ENCODE measurements around the gene XPC.
A peak's percentile ranks its signal among the peaks of the same experiment; 100 is the strongest.

XPC gene

DNA sequence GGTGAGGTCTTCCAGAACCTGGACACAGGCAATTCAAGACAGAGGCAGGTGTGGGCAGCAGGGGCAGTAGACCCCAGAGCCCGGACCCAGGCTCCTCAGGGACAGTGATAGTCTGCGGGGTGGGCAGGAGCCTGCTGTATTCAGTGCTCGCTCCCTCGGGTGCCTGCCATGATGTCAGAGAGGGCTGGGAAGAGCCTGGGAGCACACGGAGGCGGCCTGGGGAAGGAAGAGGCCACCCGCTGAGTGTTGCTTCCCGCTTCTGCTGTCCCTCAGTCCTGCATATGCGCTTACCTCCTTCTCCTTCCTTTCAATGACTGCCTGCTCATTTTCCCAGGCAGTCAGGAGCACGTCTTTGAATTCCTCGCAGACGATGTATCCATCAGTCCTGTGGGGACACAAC, 30.8 kb downstream of the XPC start:
- no peak for DNase-seq (ENCODE audit: low read depth in 2 of 2)

DNA sequence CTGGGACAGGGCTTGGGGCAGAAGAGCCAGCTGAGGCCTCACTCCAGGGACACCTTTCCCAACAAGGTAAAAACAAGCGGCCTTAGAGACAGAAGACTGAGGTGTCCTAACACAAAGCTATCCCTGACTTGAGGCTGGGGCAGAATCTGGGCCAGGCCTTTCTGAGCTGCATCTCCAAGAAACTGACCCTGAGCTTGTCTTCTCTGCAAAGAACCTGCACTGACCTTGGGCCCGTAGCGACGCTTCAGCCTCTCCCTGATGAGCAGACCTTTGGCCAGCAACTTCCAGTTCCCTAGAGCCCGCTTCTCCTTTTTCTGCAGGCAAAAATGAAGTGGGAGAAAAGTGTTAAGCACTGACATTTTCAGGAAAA, 31.4 kb downstream of the XPC start:
- no peak for DNase-seq (ENCODE audit: low read depth in 2 of 2)

DNA sequence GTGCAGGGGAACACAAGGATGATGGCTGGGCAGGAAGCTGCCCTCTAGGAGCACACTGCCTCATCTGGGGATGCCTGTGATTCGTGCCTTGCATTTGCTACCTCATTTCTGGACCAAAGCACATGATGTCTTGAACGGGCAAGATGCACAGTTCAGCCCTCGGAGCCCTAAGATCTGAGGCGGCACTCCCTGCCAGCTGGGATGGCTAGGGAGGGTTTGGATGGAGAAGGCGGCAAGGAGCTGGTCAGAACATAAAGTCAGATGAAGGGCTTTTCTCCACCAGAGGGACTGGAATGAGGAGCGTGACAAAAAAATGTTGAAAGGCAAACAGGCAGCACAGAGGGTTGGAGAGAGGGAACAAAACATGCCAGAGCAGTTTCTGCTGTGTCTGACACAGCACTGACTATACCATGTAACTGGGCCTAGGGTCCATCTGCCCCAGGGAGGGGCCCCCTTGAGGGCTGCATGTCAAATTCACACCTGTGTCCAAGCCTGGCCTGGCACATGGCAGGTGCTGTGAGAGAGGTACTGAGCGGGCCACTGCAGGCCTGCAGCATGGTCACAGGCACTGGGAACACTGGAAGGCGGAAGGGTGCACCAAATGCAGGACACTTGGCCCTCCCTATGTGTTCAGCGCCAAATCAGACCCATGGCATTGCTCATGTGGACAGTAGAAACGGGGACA, 31.9 kb downstream of the XPC start:
- DNase-seq (ENCODE audit: low read depth in 2 of 2): no peak

DNA sequence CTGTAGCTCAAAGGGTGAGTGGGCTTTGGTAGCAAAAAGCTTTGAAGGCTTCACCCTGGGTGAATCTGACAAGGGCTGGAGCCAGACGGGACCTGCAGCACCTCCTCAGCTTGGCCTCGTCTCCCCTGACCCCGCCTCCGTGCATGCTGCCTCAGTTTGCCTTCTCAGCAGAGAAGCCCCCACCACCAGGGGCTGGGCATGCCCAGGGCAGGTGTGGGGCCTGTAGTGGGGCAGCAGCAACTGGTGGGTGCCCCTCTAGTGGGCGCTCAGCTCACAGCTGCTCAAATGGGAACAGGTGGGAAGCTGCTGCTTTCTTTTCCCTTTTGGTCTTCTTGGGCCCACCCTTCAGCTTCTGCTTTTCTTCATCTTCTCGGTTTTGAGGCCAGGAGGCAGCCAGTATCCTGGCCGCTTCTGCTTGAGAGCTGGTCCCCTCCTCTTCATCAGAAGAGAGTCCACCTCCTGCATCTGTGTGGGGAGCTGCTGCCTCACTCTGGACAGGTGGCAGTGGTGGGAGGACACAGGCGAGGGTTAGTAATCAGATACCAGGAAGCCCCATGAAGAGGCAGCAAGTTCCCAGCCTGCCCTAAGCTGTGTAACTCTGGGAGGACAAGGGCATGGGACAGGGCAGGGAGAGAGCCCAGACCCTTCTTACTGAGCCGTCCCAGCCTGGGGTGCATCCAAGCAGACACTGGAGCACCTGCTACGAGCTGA, 32.6 kb downstream of the XPC start:
- DNase-seq (ENCODE audit: low read depth in 2 of 2): no peak

DNA sequence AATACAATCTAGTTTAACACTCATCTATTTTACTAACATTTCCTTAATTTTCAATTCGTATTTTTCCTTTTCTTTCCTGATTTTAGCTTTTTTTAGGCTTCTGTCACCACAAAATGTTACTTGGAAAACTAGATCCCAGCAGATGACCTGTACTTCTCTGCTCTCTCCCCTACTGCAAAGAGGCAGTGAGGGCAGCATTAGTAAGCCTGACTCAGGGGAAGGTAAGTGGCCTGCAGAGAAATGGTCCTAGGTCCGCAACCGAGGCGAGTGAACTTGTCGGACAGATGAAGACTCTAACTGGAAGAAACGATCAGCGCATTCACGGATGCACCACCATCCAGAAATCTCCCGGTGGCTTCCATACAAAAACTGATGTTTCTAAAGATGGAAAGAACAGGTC, 33.2 kb downstream of the XPC start:
- no peak for DNase-seq (ENCODE audit: low read depth in 2 of 2)

DNA sequence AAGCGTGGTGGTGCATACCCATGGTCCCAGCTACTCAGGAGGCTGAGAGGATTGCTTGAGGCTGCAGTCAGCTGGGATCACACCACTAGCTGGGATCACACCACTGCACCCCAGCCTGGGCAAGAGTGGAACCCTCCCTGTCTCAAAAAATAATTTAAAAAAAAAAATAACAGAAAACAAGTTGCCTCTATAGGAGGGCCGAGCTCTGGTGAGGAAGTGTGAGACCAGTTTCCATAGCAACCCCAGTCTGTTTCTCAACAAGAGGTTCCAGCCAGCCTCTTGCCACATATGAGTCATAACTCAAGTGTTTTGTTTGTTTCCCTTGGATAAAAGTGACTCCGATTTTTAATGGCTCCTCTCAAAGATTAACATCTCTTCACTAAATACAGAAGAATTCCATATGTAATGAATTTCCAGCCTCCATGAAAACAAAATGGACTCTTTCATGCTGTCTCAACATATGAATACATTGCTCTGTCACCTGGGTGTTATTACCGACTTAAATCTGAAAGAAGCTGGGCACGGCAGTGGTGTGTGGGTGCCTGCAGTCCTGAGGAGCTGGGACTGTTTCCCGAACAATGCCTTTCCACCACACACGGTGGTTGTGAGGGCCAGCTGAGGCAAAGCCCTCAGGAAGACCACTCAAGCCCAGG, 33.9 kb downstream of the XPC start:
- peak; percentile 48 to 59 for DNase-seq (ENCODE audit: low read depth in 2 of 2)

DNA sequence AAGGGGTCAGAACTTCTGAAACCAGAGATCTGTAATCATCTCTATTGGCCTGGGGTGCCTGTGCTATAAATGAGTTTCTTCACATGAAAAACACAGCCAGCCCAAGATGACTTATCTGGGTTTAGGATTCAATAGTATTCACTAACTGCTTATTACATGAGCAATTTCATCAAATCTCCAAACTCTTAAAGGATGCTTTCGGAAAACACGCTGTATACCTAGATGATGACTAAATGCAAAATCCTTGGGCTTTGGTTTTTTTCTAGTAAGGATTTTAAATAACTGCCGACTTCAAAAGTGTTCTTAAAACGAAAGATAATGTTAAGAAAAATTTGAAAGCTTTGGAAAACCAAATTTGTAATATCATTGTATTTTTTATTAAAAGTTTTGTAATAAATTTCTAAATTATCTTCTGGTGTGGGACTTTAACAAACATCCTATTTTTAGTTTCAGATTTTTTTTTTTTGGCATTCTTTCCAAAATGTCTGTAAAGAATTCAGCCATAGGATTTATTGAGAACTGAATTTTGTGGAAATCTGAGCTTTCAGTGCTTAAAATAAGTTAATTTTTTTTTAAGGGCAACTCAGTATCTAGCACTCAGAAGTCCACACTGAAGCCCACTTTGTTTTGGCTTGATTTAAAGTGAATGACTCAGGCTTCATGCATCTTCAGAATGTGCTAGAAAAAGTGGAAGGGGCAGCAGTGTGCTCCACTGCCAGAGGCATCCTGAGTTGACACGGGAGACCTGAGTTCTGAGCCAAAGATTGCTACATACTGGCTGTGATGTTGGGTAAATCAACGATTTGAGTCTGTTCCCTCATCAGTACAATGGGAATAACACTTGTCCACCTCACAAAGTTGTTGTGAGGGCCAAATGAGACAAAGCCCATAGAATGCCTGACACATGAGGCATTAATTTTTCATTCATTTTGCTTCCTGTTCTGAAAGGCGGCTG, 34.9 kb downstream of the XPC start:
- no peak for DNase-seq (ENCODE audit: low read depth in 2 of 2)

DNA sequence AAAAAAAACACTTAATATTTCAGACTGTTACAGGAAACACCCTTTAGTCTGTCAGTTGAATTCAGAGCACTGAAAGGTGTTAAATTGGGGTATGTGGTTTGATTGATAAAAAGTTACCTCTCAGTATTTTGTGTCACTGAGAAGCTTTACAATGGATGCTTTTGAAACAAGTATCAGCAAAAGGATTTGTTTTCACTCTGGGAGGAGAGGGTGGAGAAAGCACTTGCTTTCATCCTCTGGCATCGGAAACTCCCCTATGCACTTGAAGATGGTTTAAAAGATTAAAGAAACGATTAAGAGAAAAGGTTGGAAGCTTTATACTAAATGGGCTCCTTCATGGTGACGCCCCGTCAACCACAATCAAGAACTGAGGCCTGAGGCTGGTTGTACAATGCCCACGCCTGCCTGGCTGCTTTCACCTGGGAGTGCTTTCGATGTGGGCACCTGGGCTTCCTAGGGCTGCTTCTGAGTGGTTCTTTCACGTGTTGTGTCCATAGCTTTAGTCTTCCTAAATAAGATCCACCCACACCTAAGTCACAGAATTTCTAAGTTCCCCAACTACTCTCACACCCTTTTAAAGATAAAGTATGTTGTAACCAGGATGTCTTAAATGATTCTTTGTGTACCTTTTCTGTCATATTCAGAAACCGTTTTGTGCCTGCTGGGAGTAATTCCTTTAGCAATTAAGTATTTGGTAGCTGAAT, 35.7 kb downstream of the XPC start:
- DNase-seq (ENCODE audit: low read depth in 2 of 2): peak; percentile 34 to 42

DNA sequence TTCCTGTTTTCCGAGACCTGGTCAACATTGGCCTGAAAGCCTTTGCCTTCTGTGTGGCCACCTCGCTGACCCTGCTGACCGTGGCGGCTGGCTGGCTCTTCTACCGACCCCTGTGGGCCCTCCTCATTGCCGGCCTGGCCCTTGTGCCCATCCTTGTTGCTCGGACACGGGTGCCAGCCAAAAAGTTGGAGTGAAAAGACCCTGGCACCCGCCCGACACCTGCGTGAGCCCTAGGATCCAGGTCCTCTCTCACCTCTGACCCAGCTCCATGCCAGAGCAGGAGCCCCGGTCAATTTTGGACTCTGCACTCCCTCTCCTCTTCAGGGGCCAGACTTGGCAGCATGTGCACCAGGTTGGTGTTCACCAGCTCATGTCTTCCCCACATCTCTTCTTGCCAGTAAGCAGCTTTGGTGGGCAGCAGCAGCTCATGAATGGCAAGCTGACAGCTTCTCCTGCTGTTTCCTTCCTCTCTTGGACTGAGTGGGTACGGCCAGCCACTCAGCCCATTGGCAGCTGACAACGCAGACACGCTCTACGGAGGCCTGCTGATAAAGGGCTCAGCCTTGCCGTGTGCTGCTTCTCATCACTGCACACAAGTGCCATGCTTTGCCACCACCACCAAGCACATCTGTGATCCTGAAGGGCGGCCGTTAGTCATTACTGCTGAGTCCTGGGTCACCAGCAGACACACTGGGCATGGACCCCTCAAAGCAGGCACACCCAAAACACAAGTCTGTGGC, 36.6 kb downstream of the XPC start:
- no peak for DNase-seq (ENCODE audit: low read depth in 2 of 2)

DNA sequence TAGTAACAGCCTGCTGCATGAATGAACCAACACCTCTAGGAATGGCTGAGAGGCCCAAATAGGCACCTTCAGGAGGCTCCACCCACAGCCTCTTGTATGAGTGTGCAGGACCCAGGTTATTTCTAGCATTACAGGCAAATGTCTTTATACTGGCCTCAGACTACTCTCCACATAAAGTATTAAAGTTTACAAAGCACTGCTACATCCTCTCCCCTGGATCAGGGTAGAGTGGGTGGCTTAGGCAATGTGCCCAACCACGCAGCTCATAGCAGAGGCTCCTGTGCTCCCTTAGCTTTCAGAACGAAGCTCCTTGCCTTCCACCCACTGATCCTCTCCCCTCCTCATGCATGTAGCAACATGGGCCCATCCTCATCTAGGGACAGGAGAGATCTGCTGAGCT, 37.3 kb downstream of the XPC start:
- no peak for DNase-seq (ENCODE audit: low read depth in 2 of 2)

DNA sequence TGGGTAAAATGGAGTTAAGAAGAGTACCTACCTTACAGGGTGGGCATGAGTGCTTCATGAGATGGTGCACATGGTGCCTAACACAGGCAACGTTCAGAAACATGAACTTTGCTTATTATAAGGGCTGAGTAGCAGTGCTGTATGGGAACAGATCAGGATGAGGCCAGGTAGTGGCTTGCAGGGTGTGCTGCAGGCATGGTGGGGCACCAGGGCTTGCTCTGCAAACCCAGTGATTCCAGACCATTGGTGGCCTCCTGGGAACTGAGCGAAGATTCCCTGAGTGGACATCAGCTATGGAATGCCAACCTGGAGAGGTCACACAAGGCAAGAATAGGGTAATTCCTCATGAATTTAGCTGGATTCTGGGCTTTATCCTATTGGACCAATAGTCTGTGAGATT, 37.7 kb downstream of the XPC start:
- no peak for DNase-seq (ENCODE audit: low read depth in 2 of 2)

DNA sequence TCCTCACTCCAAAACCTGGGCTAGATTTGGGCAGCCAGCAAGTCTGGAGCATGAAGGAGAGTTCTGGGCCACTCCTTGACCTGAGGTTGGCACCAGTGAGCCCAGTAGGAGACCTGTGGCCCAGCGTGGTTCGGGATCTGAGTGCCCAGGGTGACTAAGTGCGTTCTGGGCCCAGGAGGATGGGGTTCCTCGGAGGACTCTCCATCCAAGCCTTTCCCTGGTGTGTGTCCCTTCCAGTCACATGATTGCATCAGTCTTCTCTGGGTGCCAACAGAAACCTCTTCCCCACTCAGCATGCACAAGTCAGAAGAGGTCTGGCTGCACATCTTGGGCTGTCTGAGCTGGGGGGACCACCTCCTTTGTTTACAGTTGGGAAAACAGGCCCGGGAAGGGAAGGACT, 38.6 kb downstream of the XPC start:
- no peak for DNase-seq (ENCODE audit: low read depth in 2 of 2)

DNA sequence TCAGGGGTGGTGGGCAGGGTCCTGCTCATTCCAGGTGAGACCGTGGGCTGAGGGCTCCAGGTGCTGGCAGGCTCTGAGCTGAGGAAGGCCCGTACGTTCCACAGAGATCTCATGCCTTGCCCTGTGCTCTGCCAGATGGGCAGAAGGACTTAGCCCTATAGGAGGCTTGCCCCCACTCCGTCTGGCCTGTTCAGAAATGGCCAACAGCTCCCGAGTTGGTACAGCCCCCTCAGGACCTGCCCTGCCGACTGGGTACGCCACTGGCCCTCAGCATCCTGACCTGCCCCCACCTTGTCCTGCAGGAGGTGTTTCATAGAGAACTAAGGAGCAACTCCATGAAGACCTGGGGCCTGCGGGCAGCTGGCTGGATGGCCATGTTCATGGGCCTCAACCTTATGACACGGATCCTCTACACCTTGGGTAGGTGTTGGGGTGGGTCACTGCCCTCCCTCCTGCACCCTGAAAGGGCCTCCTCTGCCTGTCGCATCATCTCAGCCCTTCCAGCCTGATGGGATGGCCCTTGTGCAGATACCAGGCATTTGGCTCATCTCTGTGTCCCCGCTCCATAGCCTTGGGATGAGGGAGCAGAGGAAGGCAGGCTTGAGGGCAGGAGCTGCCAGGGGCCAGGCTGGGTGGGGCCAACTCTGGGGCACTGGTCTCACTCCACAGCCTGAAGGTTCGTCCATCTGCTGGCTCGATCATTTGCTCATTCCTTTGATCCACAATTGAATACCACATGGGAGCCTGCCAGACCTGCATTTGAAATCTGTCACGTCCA, 39.3 kb downstream of the XPC start:
- no peak for DNase-seq (ENCODE audit: low read depth in 2 of 2)

DNA sequence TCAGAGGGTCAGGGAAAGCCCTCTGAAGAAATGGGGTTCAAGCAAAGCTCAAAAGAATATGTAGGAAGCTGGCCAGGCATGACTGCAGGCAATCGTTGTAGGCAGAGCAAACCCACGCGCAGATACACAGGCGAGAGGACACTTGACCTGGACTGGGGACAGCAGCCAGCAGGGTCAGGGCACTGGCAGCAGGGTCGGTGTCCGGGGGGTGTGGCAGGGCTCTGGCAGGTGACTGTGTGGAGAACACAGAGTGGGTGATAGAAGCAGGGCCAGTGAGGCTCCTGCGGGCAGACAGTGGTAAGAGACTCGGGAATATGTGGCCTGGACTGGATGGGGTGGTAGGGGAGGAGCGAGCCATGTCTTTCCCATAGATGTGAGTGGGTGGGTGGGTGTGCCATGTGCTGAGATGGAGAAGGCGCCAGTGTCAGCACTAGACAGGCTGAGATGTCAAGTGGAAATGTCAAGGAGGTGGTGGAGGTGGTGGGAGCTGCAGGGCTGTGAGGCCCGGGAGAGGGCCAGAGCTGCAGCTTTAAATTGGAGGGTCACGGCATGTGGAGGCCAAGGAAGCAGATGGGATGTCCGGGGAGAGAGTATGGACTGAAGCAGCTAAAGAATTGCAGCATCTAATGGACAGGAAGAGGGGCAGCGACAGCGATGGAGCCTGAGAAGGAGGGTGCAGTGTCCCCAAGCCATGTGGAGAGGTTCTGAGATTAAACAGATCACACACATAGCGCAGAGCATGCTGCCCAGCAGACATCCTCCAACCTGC, 40.1 kb downstream of the XPC start:
- no peak for DNase-seq (ENCODE audit: low read depth in 2 of 2)

DNA sequence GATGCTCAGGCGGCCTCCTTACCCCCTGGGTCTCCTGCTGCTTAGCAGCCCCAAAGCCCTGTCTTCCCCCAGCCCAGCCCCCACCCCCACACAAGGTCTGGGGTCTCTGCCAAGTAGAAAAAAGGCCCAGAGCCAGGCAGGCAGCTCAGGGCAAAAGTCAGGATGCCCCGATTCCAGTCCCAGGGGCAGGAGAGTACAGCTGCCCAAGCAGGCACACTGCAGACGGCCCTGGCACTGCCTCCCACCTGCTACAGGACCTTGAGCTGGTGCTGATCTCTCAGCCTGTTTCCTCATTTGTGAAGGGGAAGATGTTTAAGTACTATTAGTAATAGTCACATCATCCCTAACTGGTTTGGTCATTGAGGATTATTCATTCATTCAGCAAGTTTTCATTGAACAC, 41.0 kb downstream of the XPC start:
- no peak for DNase-seq (ENCODE audit: low read depth in 2 of 2)

DNA sequence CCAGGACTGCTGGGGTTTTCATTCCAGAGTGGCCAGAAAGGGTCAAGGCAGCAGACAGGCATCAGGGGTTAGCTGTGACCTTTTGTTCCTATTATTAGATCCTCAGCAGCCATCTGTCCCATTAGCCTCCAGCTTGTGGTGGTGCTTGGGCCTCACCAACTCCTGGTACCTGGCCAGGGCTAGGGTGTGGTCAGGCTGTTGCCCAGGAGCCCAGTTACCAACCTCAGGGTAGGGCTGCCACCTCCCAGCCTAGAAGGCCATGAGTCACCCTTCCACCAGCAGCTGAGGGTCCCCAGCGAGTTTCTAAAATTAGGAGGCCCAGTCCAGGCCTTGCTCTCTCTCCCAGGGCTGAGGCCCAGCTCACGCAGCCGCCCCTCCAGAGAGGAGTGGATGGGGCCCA, 41.4 kb downstream of the XPC start:
- DNase-seq (ENCODE audit: low read depth in 2 of 2): no peak

DNA sequence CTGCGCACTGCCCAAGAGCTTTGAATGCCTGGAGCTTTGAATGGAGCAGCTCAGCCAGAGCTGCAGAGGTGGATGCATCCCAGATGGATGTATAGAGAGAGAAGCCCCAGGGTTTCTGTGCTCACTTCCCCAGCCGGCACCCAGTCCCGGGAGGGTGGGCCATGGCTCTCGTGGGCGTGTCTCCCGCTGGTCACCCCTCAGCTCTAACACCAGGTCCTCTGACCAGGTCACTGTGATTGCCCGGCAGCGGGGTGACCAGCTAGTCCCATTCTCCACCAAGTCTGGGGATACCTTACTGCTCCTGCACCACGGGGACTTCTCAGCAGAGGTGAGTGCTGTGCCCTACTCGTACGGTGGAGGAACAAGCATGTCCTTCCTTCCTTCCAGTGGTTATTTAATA, 42.8 kb downstream of the XPC start:
- DNase-seq (ENCODE audit: low read depth in 2 of 2): no peak

DNA sequence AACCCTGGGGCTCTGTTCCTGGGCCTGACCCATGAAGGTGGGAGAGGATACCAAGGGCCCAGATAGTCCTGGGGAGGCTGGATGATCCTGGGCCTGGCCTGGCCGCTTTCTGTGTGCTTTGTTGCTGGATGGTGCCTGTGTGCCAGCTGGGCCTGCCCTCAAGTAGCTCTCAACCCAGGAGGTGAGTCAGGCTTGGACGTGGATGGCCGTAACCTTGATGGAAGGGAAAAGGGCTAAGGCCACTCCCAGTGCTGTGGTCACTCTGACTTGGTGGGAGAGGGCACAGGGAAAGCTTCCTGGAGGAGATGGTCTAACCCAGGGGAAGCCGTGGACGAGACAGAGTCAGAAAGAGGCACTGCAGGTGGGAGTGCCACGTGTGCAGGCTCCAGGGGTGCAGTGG, 44.1 kb downstream of the XPC start:
- DNase-seq (ENCODE audit: low read depth in 2 of 2): no peak

DNA sequence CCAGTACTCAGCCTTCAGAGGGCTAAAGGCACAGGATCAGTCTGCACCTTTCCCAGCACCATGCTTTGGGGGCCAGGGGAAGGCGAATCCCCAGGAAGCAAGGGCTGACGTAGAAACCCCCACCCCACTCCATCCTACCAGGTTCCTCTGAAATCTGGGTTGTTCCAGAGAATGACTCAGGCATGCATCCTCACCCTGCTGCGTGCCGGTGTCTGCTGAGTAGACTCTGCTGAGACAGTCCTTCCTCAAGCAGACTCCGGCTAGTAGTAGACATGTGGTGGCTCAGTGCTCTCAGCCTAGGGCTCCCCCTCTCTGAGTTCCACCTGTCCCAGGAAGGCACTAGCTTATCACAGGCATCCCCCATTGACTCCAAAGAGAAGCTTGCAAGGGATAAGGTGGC, 44.5 kb downstream of the XPC start:
- DNase-seq (ENCODE audit: low read depth in 2 of 2): no peak

Measured in stimulated activated CD8-positive, alpha-beta memory T cell treated with anti-CD3 and anti-CD28 coated beads, Interleukin-7, amount 100 ng/mL, for 4 hours (primary cell).